Endothelial cell of umbilical vein (primary cell): ENCODE data around the gene IL16. TPM values are rescaled to one million over a fixed set of nuclear protein-coding genes. Genes with fewer than 3 reads are reported as not detected.

Experiments used
- BruUV-seq: library from RNA; stranded (reverse); fragments of 400-500 nt; replicated peaks from 2 replicates; lab custom pipeline; 2021; lab: Mats Ljungman, UMichigan
- CTCF ChIA-PET: fragments of 300-600, 350-600 bp; sonication (Branson Sonifier 250); formaldehyde crosslinking; loops from one replicate; lab custom pipeline; 2021; ENCODE audit warnings: antibody characterized with exemption, inconsistent platforms; lab: Charles Lee
- POLR2A ChIA-PET: fragments of 300-600, 350-600 bp; sonication (Branson Sonifier 250); formaldehyde crosslinking; loops from one replicate; lab custom pipeline; 2021; ENCODE audit warnings: antibody characterized with exemption, inconsistent platforms; lab: Charles Lee
- DNase-seq: peaks from one replicate; pipeline ENCODE4 v3.0.0-alpha.2; 2011; ENCODE audit warnings: low read depth, low spot score
- FAIRE-seq: peaks from 2 replicates; lab custom pipeline; 2011; peaks lifted over from hg19 to GRCh38; lab: Jason Lieb, UNC
- H2AFZ ChIP-seq: 2 replicates; pipeline ENCODE4 v1.6.0; 2012; ENCODE audit warnings: low read depth, low read length, control low read depth, inconsistent platforms
- H3K27ac ChIP-seq: 2 replicates; pipeline ENCODE4 v1.5.1; 2011; ENCODE audit warnings: low read depth, mild to moderate bottlenecking, control low read depth, low read length, moderate library complexity; ENCODE audit not compliant: insufficient read depth
- H3K27me3 ChIP-seq, 2 experiments: 2 replicates each; pipeline versions ENCODE4 v1.6.0 to v1.6.1; 2011; ENCODE audit warnings: low read length in 2 of 2, mixed read lengths in 1 of 2; ENCODE audit not compliant: control insufficient read depth in 2 of 2, insufficient read depth in 2 of 2
- H3K36me3 ChIP-seq, 2 experiments: 2 replicates in 1 of 2; 3 replicates in 1 of 2; pipeline ENCODE4 v1.5.1; 2011; ENCODE audit warnings: low read length in 2 of 2, mild to moderate bottlenecking in 1 of 2, moderate library complexity in 1 of 2; ENCODE audit not compliant: control insufficient read depth in 2 of 2, insufficient read depth in 2 of 2; ENCODE audit errors: extremely low read depth in 1 of 2
- H3K4me1 ChIP-seq: 3 replicates; pipeline ENCODE4 v1.5.1; 2011; ENCODE audit warnings: mild to moderate bottlenecking, low read length; ENCODE audit not compliant: control insufficient read depth, insufficient read depth; ENCODE audit errors: extremely low read depth
- H3K4me2 ChIP-seq: 2 replicates; pipeline ENCODE4 v1.6.1; 2011; ENCODE audit warnings: low read length, control low read depth, mixed read lengths; ENCODE audit not compliant: insufficient read depth
- H3K4me3 ChIP-seq, 3 experiments: fragments of 200-600 bp in 1 of 3; sonication (generic), shearing (Covaris generic) in 1 of 3; replicated peaks in 1 of 3; 2 replicates each; pipeline ENCODE4 v1.5.1; 2011 to 2016; ENCODE audit warnings: control low read depth in 3 of 3, low read length in 3 of 3, mild to moderate bottlenecking in 2 of 3, inconsistent platforms in 1 of 3, low read depth in 1 of 3, moderate library complexity in 1 of 3; ENCODE audit not compliant: insufficient read depth in 1 of 3
- H3K79me2 ChIP-seq: 2 replicates; pipeline ENCODE4 v1.6.0; 2012; ENCODE audit warnings: low read length, inconsistent platforms; ENCODE audit not compliant: control insufficient read depth, insufficient read depth
- H3K9ac ChIP-seq: replicated peaks from 2 replicates; pipeline ENCODE3; 2011; ENCODE audit warnings: low read length, control low read depth; ENCODE audit not compliant: insufficient read depth; ENCODE audit errors: extremely low read depth
- H3K9me1 ChIP-seq: replicated peaks from 3 replicates; pipeline ENCODE4 v1.6.0; 2011; ENCODE audit warnings: mild to moderate bottlenecking, low read length; ENCODE audit not compliant: control insufficient read depth, insufficient read depth; ENCODE audit errors: extremely low read depth
- H3K9me3 ChIP-seq: replicated peaks from 2 replicates; pipeline ENCODE4 v1.5.1; 2012; ENCODE audit warnings: low read length, inconsistent platforms; ENCODE audit not compliant: control insufficient read depth, insufficient read depth
- H4K20me1 ChIP-seq: replicated peaks from 2 replicates; pipeline ENCODE3; 2011; ENCODE audit warnings: mild to moderate bottlenecking, low read length; ENCODE audit not compliant: control insufficient read depth, insufficient read depth; ENCODE audit errors: extremely low read depth
- EZH2 ChIP-seq: IDR thresholded peaks from 2 replicates; pipeline ENCODE4 v1.6.1; 2012; ENCODE audit warnings: borderline replicate concordance, low read depth, mild to moderate bottlenecking, moderate library complexity, low read length, inconsistent platforms; ENCODE audit not compliant: severe bottlenecking
- FOS ChIP-seq: IDR thresholded peaks from 2 replicates; pipeline ENCODE4 v1.6.1; 2011; ENCODE audit warnings: mild to moderate bottlenecking, low read length, moderate library complexity, borderline replicate concordance; ENCODE audit not compliant: insufficient read depth
- GATA2 ChIP-seq: IDR thresholded peaks from 2 replicates; pipeline ENCODE4 v1.7.0; 2011; ENCODE audit warnings: low read depth, mild to moderate bottlenecking, moderate library complexity, mixed read lengths, low read length; ENCODE audit not compliant: insufficient read length, insufficient read depth
- JUN ChIP-seq: IDR thresholded peaks from 2 replicates; pipeline ENCODE4 v1.6.1; 2011; ENCODE audit warnings: borderline replicate concordance, low read depth; ENCODE audit not compliant: insufficient read length, insufficient read depth
- MYC ChIP-seq: IDR thresholded peaks from one replicate; pipeline ENCODE4 v1.6.1; 2011; ENCODE audit warnings: mild to moderate bottlenecking, low read depth, low read length
- POLR2A ChIP-seq: IDR thresholded peaks from 2 replicates; pipeline ENCODE4 v1.6.1; 2012; ENCODE audit warnings: low read depth, mild to moderate bottlenecking, control low read depth, low read length
- POLR2AphosphoS5 ChIP-seq: IDR thresholded peaks from 2 replicates; pipeline ENCODE4 v1.6.1; 2012; ENCODE audit warnings: low read depth, mild to moderate bottlenecking, control low read depth, low read length, moderate library complexity; ENCODE audit not compliant: insufficient read depth
- dilution Hi-C: fragments of 300-500 bp; cut with MboI; formaldehyde crosslinking; loops from one replicate; pipeline ENCODE4 v1.15.0; 2019; ENCODE audit warnings: low sequenced_read_pairs; ENCODE audit not compliant: extremely low pct_ligation_motif_present
- intact Hi-C: fragments of 100-400 bp; cut with micrococcal nuclease; formaldehyde crosslinking; loops from one replicate; pipeline ENCODE4 v1.10.0; 2022
- polyA plus RNA-seq, 4 experiments: library from polyadenylated mRNA; depleted of rRNA in 3 of 4; stranded (reverse) in 3 of 4; unstranded in 1 of 4; fragments of >200 nt; gene quantifications; 2 replicates each; pipeline versions ENCODE4 v1.2.1 to v1.2.3, GENCODE V29; 2011 to 2012; ENCODE audit warnings: missing spikeins in 1 of 4
- total RNA-seq: library from RNA; stranded (reverse); gene quantifications from 2 replicates; pipeline ENCODE4 v1.2.3, GENCODE V29; 2021
- TF ChIP-seq, protein P1 (sequence below), 2 donors: IDR thresholded peaks; 1 replicate in 1 of 2; 2 replicates in 1 of 2; pipeline ENCODE4 v1.5.1; 2011; ENCODE audit warnings: low read length in 2 of 2, mild to moderate bottlenecking in 2 of 2, moderate library complexity in 2 of 2, control low read depth in 1 of 2, inconsistent platforms in 1 of 2, low read depth in 1 of 2; ENCODE audit not compliant: insufficient read depth in 1 of 2; ENCODE audit errors: extremely low read depth in 1 of 2
- TF ChIP-seq, protein P2 (sequence below): IDR thresholded peaks from 2 replicates; pipeline ENCODE4 v1.6.1; 2011; ENCODE audit not compliant: insufficient read depth, insufficient read length

The IL16 gene
- total and polyA plus RNA-seq, 2 donors (not counting 3 experiments of a cell fraction or from before 2014, with no cell fraction given), result 0.29 to 2.1 TPM

DNA sequence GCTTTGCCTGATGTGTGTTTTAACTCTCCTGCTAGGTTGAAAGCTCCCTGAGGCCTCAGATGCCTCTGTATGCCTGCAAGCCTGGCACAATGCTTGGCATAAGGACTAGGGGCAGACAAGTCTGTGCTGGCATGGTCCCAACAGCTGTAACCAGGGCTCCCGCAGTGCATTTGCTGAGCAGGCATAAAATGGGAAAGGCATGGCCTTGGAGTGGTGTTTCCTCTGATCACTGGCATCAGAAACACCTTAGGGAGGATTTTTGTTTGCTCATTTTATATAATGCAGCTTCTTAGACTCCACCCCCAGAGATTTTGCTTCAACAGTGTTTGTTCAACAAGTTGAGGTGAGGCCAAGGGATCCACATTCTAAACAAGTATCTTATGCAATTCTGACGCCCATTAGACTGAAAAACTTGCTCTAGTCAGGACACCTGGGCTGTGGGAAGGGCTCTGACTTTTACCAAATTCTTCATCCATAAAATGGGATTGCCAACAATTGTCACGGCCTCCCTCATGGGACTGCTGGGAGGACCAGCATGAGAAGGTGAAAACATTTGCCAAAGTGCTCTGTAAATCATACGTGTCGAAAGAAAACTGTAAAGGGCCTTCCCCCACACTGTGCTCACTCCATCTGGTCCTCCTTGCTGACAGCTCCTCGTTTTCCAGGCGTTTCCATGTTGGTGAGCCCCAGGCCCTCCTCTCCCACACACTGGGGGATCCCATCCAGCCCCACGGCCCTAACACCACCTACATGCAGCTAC lies 84.2 kb downstream of the IL16 start:
- Histone ChIP-seq H3K27me3 (peaks cover 1 to 6% of the 10 kb centered on the region in 2 experiments), H3K36me3 (no peaks in the 10 kb centered on the region), H3K4me1 (no peaks in the 10 kb centered on the region), H2AFZ (no peak overlapping the region), H3K79me2 (no peaks in the 10 kb centered on the region), H3K4me2 (no peak overlapping the region), H3K4me3 (no peak overlapping the region), H4K20me1 (no peaks in the 10 kb centered on the region), H3K9ac (no peak overlapping the region), H3K27ac (no peak overlapping the region), H3K9me1 (no peaks in the 10 kb centered on the region), H3K9me3 (no peaks in the 10 kb centered on the region)
- CTCF ChIA-PET, result interaction anchor here (1.4 to 2.4 kb wide), 4 partner anchors 14 to 130 kb away, joined by 4 to 25 read pairs (median 10); no protein-coding TSS in a partner anchor
- POLR2A ChIA-PET, result no interaction called here
- TF ChIP-seq, protein P1, sequence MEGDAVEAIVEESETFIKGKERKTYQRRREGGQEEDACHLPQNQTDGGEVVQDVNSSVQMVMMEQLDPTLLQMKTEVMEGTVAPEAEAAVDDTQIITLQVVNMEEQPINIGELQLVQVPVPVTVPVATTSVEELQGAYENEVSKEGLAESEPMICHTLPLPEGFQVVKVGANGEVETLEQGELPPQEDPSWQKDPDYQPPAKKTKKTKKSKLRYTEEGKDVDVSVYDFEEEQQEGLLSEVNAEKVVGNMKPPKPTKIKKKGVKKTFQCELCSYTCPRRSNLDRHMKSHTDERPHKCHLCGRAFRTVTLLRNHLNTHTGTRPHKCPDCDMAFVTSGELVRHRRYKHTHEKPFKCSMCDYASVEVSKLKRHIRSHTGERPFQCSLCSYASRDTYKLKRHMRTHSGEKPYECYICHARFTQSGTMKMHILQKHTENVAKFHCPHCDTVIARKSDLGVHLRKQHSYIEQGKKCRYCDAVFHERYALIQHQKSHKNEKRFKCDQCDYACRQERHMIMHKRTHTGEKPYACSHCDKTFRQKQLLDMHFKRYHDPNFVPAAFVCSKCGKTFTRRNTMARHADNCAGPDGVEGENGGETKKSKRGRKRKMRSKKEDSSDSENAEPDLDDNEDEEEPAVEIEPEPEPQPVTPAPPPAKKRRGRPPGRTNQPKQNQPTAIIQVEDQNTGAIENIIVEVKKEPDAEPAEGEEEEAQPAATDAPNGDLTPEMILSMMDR (IDR thresholded peaks at IDR 0.05; ENCODE audit: extremely low read depth in 1 of 2, insufficient read depth in 1 of 2, low read depth in 1 of 2, low read length in 2 of 2), result no peak
- TF ChIP-seq, protein P2, sequence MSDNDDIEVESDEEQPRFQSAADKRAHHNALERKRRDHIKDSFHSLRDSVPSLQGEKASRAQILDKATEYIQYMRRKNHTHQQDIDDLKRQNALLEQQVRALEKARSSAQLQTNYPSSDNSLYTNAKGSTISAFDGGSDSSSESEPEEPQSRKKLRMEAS, result no peak
- TF ChIP-seq MYC, result no peak
- no peak for TF ChIP-seq JUN
- no peak for TF ChIP-seq POLR2AphosphoS5
- no peak for TF ChIP-seq EZH2
- TF ChIP-seq FOS, result no peak
- TF ChIP-seq POLR2A, result no peak
- no peak for TF ChIP-seq GATA2
- DNase-seq (no peak), FAIRE-seq (no peak)
- intact Hi-C loops (no loop called here), dilution Hi-C loops (no loop called here)
- no TSS peak for BruUV-seq
